PC-9 (cell line): ENCODE measurements around the gene PTGR3. TPM values are rescaled to one million over a fixed set of nuclear protein-coding genes. Genes with fewer than 3 reads are reported as not detected.

Source experiments
- BruUV-seq: library from RNA; stranded (reverse); fragments of 400-500 nt; replicated peaks from 2 replicates; lab custom pipeline; 2021; lab: Mats Ljungman, UMichigan
- CTCF ChIA-PET: fragments of 300-600 bp; sonication (Branson Sonifier 250); formaldehyde crosslinking; loops from one replicate; lab custom pipeline; 2022; ENCODE audit warnings: antibody characterized with exemption; lab: Charles Lee
- POLR2A ChIA-PET: fragments of 300-600 bp; sonication (Branson Sonifier 250); formaldehyde crosslinking; loops from one replicate; lab custom pipeline; 2022; ENCODE audit warnings: antibody characterized with exemption; ENCODE audit not compliant: unreplicated experiment; lab: Charles Lee
- DNase-seq, 2 experiments: peaks; one replicate each; pipeline versions ENCODE4 v3.0.0 to v3.0.0-alpha.2; 2015 to 2022; ENCODE audit warnings: mixed read lengths in 1 of 2
- H2AFZ ChIP-seq: fragments of 200-600 bp; sonication (generic); 2 replicates; pipeline ENCODE4 v1.8.1; 2017; ENCODE audit warnings: antibody characterized with exemption
- H3F3A ChIP-seq: fragments of 200-600 bp; sonication (generic); 2 replicates; pipeline ENCODE4 v1.8.1; 2017; ENCODE audit warnings: antibody characterized with exemption, mild to moderate bottlenecking, low read depth; ENCODE audit not compliant: insufficient read depth
- H3K27ac ChIP-seq: fragments of 200-600 bp; sonication (generic); 2 replicates; pipeline ENCODE4 v1.6.1; 2016; ENCODE audit warnings: mixed run types
- H3K27me3 ChIP-seq: fragments of 200-600 bp; sonication (generic); 2 replicates; pipeline ENCODE4 v1.6.1; 2016; ENCODE audit warnings: low read depth, mixed run types; ENCODE audit not compliant: insufficient read depth
- H3K36me3 ChIP-seq: fragments of 200-600 bp; sonication (generic); 2 replicates; pipeline ENCODE4 v1.6.1; 2016; ENCODE audit warnings: low read depth, mixed run types
- H3K4me1 ChIP-seq: fragments of 200-600 bp; sonication (generic); replicated peaks from 2 replicates; pipeline ENCODE4 v1.6.1; 2016; ENCODE audit warnings: mixed run types; ENCODE audit not compliant: insufficient read depth
- H3K4me2 ChIP-seq: fragments of 200-600 bp; sonication (generic); 2 replicates; pipeline ENCODE4 v1.6.1; 2017; ENCODE audit warnings: mixed run types
- H3K4me3 ChIP-seq: fragments of 200-600 bp; sonication (generic); 2 replicates; pipeline ENCODE4 v1.6.1; 2016; ENCODE audit warnings: mixed run types
- H3K79me2 ChIP-seq: fragments of 200-600 bp; sonication (generic); 2 replicates; pipeline ENCODE4 v1.6.1; 2017; ENCODE audit warnings: low read depth, mixed run types
- H3K9me2 ChIP-seq: fragments of 200-600 bp; sonication (generic); 2 replicates; pipeline ENCODE4 v1.8.1; 2017; ENCODE audit warnings: mild to moderate bottlenecking; ENCODE audit not compliant: insufficient read depth
- H3K9me3 ChIP-seq: fragments of 200-600 bp; sonication (generic); 2 replicates; pipeline ENCODE4 v1.8.1; 2016; ENCODE audit warnings: low read depth; ENCODE audit not compliant: insufficient read depth
- H4K20me1 ChIP-seq: fragments of 200-600 bp; sonication (generic); 2 replicates; pipeline ENCODE4 v1.8.1; 2017; ENCODE audit not compliant: insufficient read depth
- EZH2 ChIP-seq: fragments of 200-600 bp; sonication (generic); IDR thresholded peaks from 2 replicates; pipeline ENCODE4 v1.8.0; 2017; ENCODE audit warnings: antibody characterized with exemption, low read depth
- intact Hi-C: fragments of 100-400 bp; cut with micrococcal nuclease; formaldehyde crosslinking; loops from one replicate; pipeline ENCODE4 v1.10.0; 2022; ENCODE audit not compliant: unreplicated experiment
- total RNA-seq: library from RNA; stranded (reverse); gene quantifications from 2 replicates; pipeline ENCODE4 v1.2.3, GENCODE V29; 2021
- TF ChIP-seq, protein P1 (sequence below): fragments of 200-600 bp; sonication (generic); conservative IDR thresholded peaks from 2 replicates; pipeline ENCODE4 v1.6.1; 2017; ENCODE audit warnings: mixed run types, antibody characterized with exemption, mild to moderate bottlenecking, moderate library complexity

Gene PTGR3
- total RNA-seq, 1 experiment from 2014 or later = 38.4 TPM

DNA sequence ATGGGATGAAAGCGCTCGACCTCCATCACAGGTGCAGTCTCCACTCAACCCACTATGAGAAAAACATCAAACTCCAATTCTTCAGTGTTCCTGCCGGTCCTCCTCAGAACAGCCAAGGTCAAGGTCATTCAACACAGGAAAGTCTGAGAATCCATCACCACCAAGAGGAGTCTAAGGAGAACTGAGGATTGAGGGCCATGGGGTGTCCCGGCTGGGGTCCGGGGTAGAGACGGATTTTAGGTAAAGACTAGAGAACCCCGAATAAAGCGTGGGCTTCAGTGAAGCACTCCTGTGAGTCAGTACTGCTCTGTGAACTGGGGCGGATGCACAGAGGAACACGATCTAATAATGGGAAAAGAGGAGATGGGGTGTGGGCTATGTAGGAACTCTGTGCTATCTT, 41.8 kb downstream of the PTGR3 start:
- Histone ChIP-seq H4K20me1 (no peaks in the 10 kb centered on the region), H3K4me1 (no peaks in the 10 kb centered on the region), H3K27ac (no peak overlapping the region), H3K27me3 (peaks cover 63% of the 10 kb centered on the region), H3K9me2 (no peaks in the 10 kb centered on the region), H3K4me2 (no peak overlapping the region), H3K36me3 (no peaks in the 10 kb centered on the region), H2AFZ (no peak overlapping the region), H3K79me2 (no peaks in the 10 kb centered on the region), H3F3A (no peaks in the 10 kb centered on the region), H3K4me3 (no peak overlapping the region), H3K9me3 (no peaks in the 10 kb centered on the region)
- CTCF ChIA-PET = no interaction called here
- no peak for DNase-seq
- no TSS peak for BruUV-seq
- POLR2A ChIA-PET = no interaction called here
- no peak for TF ChIP-seq EZH2
- TF ChIP-seq, protein P1, sequence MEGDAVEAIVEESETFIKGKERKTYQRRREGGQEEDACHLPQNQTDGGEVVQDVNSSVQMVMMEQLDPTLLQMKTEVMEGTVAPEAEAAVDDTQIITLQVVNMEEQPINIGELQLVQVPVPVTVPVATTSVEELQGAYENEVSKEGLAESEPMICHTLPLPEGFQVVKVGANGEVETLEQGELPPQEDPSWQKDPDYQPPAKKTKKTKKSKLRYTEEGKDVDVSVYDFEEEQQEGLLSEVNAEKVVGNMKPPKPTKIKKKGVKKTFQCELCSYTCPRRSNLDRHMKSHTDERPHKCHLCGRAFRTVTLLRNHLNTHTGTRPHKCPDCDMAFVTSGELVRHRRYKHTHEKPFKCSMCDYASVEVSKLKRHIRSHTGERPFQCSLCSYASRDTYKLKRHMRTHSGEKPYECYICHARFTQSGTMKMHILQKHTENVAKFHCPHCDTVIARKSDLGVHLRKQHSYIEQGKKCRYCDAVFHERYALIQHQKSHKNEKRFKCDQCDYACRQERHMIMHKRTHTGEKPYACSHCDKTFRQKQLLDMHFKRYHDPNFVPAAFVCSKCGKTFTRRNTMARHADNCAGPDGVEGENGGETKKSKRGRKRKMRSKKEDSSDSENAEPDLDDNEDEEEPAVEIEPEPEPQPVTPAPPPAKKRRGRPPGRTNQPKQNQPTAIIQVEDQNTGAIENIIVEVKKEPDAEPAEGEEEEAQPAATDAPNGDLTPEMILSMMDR = no peak
- intact Hi-C loops = loop anchor here (10.0 kb wide), 1 partner anchor 512 kb away; no protein-coding TSS in a partner anchor

DNA sequence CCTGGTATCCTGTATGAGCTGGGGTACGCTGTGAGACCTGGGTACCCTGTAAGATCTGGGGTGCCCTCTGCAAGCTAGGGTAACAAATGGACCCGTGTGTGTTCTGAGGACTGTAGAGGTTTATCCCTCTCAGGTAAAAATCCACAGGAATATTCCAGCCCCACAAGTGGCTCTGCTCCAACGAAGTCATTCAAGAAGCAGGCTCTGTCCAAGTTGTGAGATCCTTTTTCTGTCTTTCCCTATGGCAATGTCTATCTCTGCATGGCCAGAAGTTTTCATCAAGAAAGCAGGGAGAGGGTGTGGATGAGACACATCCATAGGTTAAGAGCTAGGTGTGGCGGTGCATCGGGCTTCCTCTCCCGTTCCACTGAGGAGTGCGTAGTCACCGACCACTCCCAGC, 43.0 kb downstream of the PTGR3 start:
- ChIA-PET CTCF (no interaction called here), POLR2A (no interaction called here)
- H4K20me1 ChIP-seq = no peaks in the 10 kb centered on the region
- no peak for DNase-seq
- intact Hi-C loops = loop anchor here (10.0 kb wide), 1 partner anchor 511 kb away; no protein-coding TSS in a partner anchor
- no peaks in the 10 kb centered on the region for H3K9me3 ChIP-seq
- H3K27me3 ChIP-seq = peaks cover 73% of the 10 kb centered on the region
- H3K4me2 ChIP-seq = no peak overlapping the region
- H3K79me2 ChIP-seq = no peaks in the 10 kb centered on the region
- TF ChIP-seq, protein P1 = no peak
- no peak for TF ChIP-seq EZH2
- H3K9me2 ChIP-seq = no peaks in the 10 kb centered on the region
- no peaks in the 10 kb centered on the region for H3F3A ChIP-seq
- H3K4me1 ChIP-seq = no peaks in the 10 kb centered on the region
- BruUV-seq = no TSS peak
- no peak overlapping the region for H2AFZ ChIP-seq
- H3K4me3 ChIP-seq = no peak overlapping the region
- no peaks in the 10 kb centered on the region for H3K36me3 ChIP-seq
- H3K27ac ChIP-seq = no peak overlapping the region

DNA sequence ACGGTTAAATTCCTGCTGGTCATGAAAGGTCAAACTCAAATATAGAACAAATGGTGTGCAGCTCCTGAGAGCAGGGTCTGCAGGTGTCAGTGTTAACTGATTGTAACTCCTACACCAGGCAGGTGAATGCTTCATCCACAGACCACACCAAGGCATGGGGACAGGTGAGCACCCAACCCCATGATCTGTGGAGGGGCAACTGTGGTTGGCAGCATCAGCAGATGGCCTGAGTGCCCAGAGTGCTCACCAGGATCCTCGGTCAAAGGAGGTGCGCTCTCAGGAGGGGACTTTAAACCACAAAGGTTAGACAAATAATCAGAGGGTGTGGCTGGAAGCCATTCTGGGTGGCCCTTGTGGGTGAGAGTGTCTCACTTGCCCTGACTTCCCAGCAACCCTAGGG, 44.5 kb downstream of the PTGR3 start:
- POLR2A ChIA-PET = no interaction called here
- CTCF ChIA-PET = no interaction called here
- DNase-seq = no peak
- Histone ChIP-seq H3K27me3 (peaks cover 83% of the 10 kb centered on the region), H3K36me3 (no peaks in the 10 kb centered on the region), H3K4me3 (no peak overlapping the region), H4K20me1 (no peaks in the 10 kb centered on the region), H3K79me2 (no peaks in the 10 kb centered on the region), H3K4me1 (no peaks in the 10 kb centered on the region), H3K9me2 (no peaks in the 10 kb centered on the region), H3K4me2 (no peak overlapping the region), H3F3A (no peaks in the 10 kb centered on the region), H2AFZ (no peak overlapping the region), H3K9me3 (no peaks in the 10 kb centered on the region), H3K27ac (no peak overlapping the region)
- intact Hi-C loops = loop anchor here (10.0 kb wide), 1 partner anchor 510 kb away; no protein-coding TSS in a partner anchor
- no TSS peak for BruUV-seq
- TF ChIP-seq, protein P1 = no peak
- TF ChIP-seq EZH2 = no peak
